SK-N-SH (cell line): ENCODE results near the gene ZBTB46. TPM values are rescaled to one million over a fixed set of nuclear protein-coding genes. Genes with fewer than 3 reads are reported as not detected.

Source experiments
- CTCF ChIA-PET: fragments of 300-600, 350-600 bp; formaldehyde crosslinking; extraction: SDS; loops from one replicate; lab custom pipeline; 2021; lab: Yijun Ruan, JAX
- POLR2A ChIA-PET: fragments of 350-600 bp; sonication (Branson Sonifier 250); formaldehyde crosslinking; extraction: SDS; loops from one replicate; lab custom pipeline; 2020; ENCODE audit warnings: antibody characterized with exemption, inconsistent platforms; lab: Yijun Ruan, JAX
- DNase-seq: peaks from one replicate; pipeline ENCODE4 v3.0.0; 2012
- H2AFZ ChIP-seq: fragments of 200-600 bp; sonication (generic); 2 replicates; pipeline ENCODE4 v1.8.1; 2016; ENCODE audit warnings: antibody characterized with exemption, mild to moderate bottlenecking, low read depth
- H3F3A ChIP-seq: fragments of 200-600 bp; sonication (generic); replicated peaks from 2 replicates; pipeline ENCODE3; 2016; ENCODE audit warnings: antibody characterized with exemption, mild to moderate bottlenecking; ENCODE audit not compliant: insufficient read depth
- H3K27ac ChIP-seq, 2 experiments: fragments of 200-500 bp in 1 of 2; fragments of 200-600 bp in 1 of 2; sonication (Bioruptor generic) in 1 of 2; sonication (generic), shearing (Covaris generic) in 1 of 2; 2 replicates each; pipeline versions ENCODE4 v1.5.1 to v1.6.1; 2014 to 2016; ENCODE audit warnings: low read depth in 2 of 2, inconsistent platforms in 1 of 2, low read length in 1 of 2, mild to moderate bottlenecking in 1 of 2, mixed read lengths in 1 of 2
- H3K27me3 ChIP-seq: fragments of 200-600 bp; sonication (generic), shearing (Covaris generic); 2 replicates; pipeline ENCODE4 v1.6.1; 2016; ENCODE audit warnings: mixed run types; ENCODE audit not compliant: insufficient read depth
- H3K36me3 ChIP-seq, 2 experiments: fragments of 200-500 bp in 1 of 2; fragments of 200-600 bp in 1 of 2; sonication (Bioruptor generic) in 1 of 2; sonication (generic) in 1 of 2; replicated peaks in 1 of 2; 2 replicates each; pipeline versions ENCODE3 to v1.5.1; 2014 to 2016; ENCODE audit warnings: low read length in 1 of 2, mild to moderate bottlenecking in 1 of 2; ENCODE audit not compliant: insufficient read depth in 2 of 2, control insufficient read depth in 1 of 2
- H3K4me1 ChIP-seq, 2 experiments: fragments of 200-500 bp in 1 of 2; fragments of 200-600 bp in 1 of 2; sonication (Bioruptor generic) in 1 of 2; sonication (generic), shearing (Covaris generic) in 1 of 2; 2 replicates each; pipeline versions ENCODE4 v1.5.1 to v1.6.1; 2014 to 2016; ENCODE audit warnings: low read depth in 1 of 2, low read length in 1 of 2, mixed run types in 1 of 2; ENCODE audit not compliant: insufficient read depth in 2 of 2, control insufficient read depth in 1 of 2
- H3K4me2 ChIP-seq: fragments of 200-600 bp; sonication (generic), shearing (Covaris generic); 2 replicates; pipeline ENCODE4 v1.6.1; 2017; ENCODE audit warnings: mixed run types
- H3K4me3 ChIP-seq, 2 experiments: fragments of 200-500 bp in 1 of 2; fragments of 200-600 bp in 1 of 2; sonication (Bioruptor generic) in 1 of 2; sonication (generic), shearing (Covaris generic) in 1 of 2; 2 replicates each; pipeline versions ENCODE4 v1.5.1 to v1.8.1; 2014 to 2016; ENCODE audit warnings: low read depth in 2 of 2, inconsistent platforms in 1 of 2, low read length in 1 of 2, mild to moderate bottlenecking in 1 of 2, mixed read lengths in 1 of 2, moderate library complexity in 1 of 2
- H3K79me2 ChIP-seq: fragments of 200-600 bp; sonication (generic); 2 replicates; pipeline ENCODE4 v1.8.1; 2017; ENCODE audit warnings: mild to moderate bottlenecking; ENCODE audit not compliant: insufficient read depth
- H3K9ac ChIP-seq: fragments of 200-600 bp; sonication (generic); 2 replicates; pipeline ENCODE4 v1.6.1; 2017; ENCODE audit warnings: mixed run types
- H3K9me2 ChIP-seq: fragments of 200-600 bp; sonication (generic); 2 replicates; pipeline ENCODE4 v1.6.1; 2017; ENCODE audit warnings: mixed run types
- H3K9me3 ChIP-seq: fragments of 200-600 bp; sonication (generic); 2 replicates; pipeline ENCODE4 v1.6.1; 2017; ENCODE audit warnings: mixed run types, mild to moderate bottlenecking, moderate library complexity
- H4K20me1 ChIP-seq: fragments of 200-600 bp; sonication (generic); 2 replicates; pipeline ENCODE4 v1.6.1; 2017; ENCODE audit warnings: mild to moderate bottlenecking, mixed run types; ENCODE audit not compliant: insufficient read depth
- CHD2 ChIP-seq: fragments of 150-350 bp; IDR thresholded peaks from 2 replicates; pipeline ENCODE4 v1.6.1; 2018; ENCODE audit warnings: low read length; ENCODE audit not compliant: partially characterized antibody
- CTCF ChIP-seq: fragments of 200-600 bp; sonication (generic); IDR thresholded peaks from 2 replicates; pipeline ENCODE4 v1.6.1; 2017; ENCODE audit warnings: antibody characterized with exemption, mild to moderate bottlenecking, moderate library complexity
- EP300 ChIP-seq, 2 experiments: IDR thresholded peaks; 2 replicates each; pipeline versions ENCODE4 v1.4.0 to v1.6.1; 2012; ENCODE audit warnings: borderline replicate concordance in 1 of 2, low read depth in 1 of 2, low read length in 1 of 2
- EZH2phosphoT487 ChIP-seq: fragments of 200-600 bp; sonication (generic); IDR thresholded peaks from 2 replicates; pipeline ENCODE4 v1.6.1; 2017; ENCODE audit warnings: low read depth, mixed run types, mild to moderate bottlenecking, antibody characterized with exemption, moderate library complexity, borderline replicate concordance
- FOSL2 ChIP-seq: IDR thresholded peaks from 2 replicates; pipeline ENCODE4 v1.4.0; 2012; ENCODE audit warnings: low read depth, mild to moderate bottlenecking, moderate library complexity, borderline replicate concordance
- GABPA ChIP-seq: IDR thresholded peaks from 2 replicates; pipeline ENCODE4 v1.4.0; 2012; ENCODE audit warnings: low read depth, mild to moderate bottlenecking
- MEF2A ChIP-seq: IDR thresholded peaks from 2 replicates; pipeline ENCODE4 v1.4.0; 2012; ENCODE audit warnings: low read depth, borderline replicate concordance
- POLR2AphosphoS5 ChIP-seq: IDR thresholded peaks from 2 replicates; pipeline ENCODE4 v1.6.1; 2012; ENCODE audit warnings: low read depth, low read length
- RAD21 ChIP-seq: IDR thresholded peaks from 2 replicates; pipeline ENCODE4 v1.6.1; 2012; ENCODE audit warnings: mild to moderate bottlenecking, low read length
- RCOR1 ChIP-seq: fragments of 150-350 bp; IDR thresholded peaks from 2 replicates; pipeline ENCODE4 v1.6.1; 2017; ENCODE audit warnings: antibody characterized with exemption, low read length
- USF1 ChIP-seq: IDR thresholded peaks from 2 replicates; pipeline ENCODE4 v1.4.0; 2012; ENCODE audit warnings: low read depth, borderline replicate concordance
- YY1 ChIP-seq: IDR thresholded peaks from 2 replicates; pipeline ENCODE4 v1.4.0; 2012; ENCODE audit warnings: low read depth, mild to moderate bottlenecking
- WGBS: methylation state at CpG from one replicate; pipeline ENCODE4 v1.1.6; 2017; ENCODE audit warnings: low lambda C conversion rate; 5-methylcytosine and 5-hydroxymethylcytosine counted together
- polyA plus RNA-seq, 3 experiments: library from polyadenylated mRNA; depleted of rRNA; stranded (reverse); fragments of >200 nt; gene quantifications; 2 replicates each; pipeline ENCODE4 v1.2.3, GENCODE V29; 2012

ZBTB46 gene
- polyA plus RNA-seq, 1 of the 3 experiments (the other 2 are of a cell fraction), result 0.15 TPM

GRCh38 chr20:63828545-63828944 is 2.5 kb downstream of the ZBTB46 start:
- no peak for DNase-seq
- peaks cover 0 to 4% of the 10 kb centered on the region in 2 experiments; a peak in 1 of 4 replicates for H3K4me1 ChIP-seq
- ChIA-PET CTCF (no interaction called here), POLR2A (no interaction called here)
- H3K79me2 ChIP-seq, result no peaks in the 10 kb centered on the region
- no peaks in the 10 kb centered on the region for H3K9me2 ChIP-seq
- TF ChIP-seq USF1, result no peak
- no peak for TF ChIP-seq RCOR1
- no peak for TF ChIP-seq CHD2
- no peak for TF ChIP-seq RAD21
- TF ChIP-seq EP300 (IDR thresholded peaks at IDR 0.05; ENCODE audit: borderline replicate concordance in 1 of 2, low read depth in 1 of 2, low read length in 1 of 2), result no peak
- TF ChIP-seq CTCF, result no peak
- H3K27ac ChIP-seq, result no peak overlapping the region
- WGBS, result 93% methylated on average over 7 of the region's 14 CpGs
- H3K9ac ChIP-seq, result no peak overlapping the region
- peaks cover 4% of the 10 kb centered on the region for H3F3A ChIP-seq
- no peak overlapping the region for H3K4me3 ChIP-seq
- H3K4me2 ChIP-seq, result no peak overlapping the region
- H3K27me3 ChIP-seq, result peaks cover 6% of the 10 kb centered on the region; the same call in 1 of the 2 replicates
- H4K20me1 ChIP-seq, result no peaks in the 10 kb centered on the region
- H2AFZ ChIP-seq, result no peak overlapping the region
- H3K36me3 ChIP-seq, result no peaks in the 10 kb centered on the region
- H3K9me3 ChIP-seq, result no peaks in the 10 kb centered on the region

GRCh38 chr20:63828124-63828523 is 2.9 kb downstream of the ZBTB46 start:
- Histone ChIP-seq H3K4me1 (peaks cover 0 to 4% of the 10 kb centered on the region in 2 experiments; a peak in 1 of 4 replicates), H3K27ac (no peak overlapping the region), H3K4me2 (no peak overlapping the region), H3K79me2 (no peaks in the 10 kb centered on the region), H4K20me1 (no peaks in the 10 kb centered on the region), H3K9me2 (no peaks in the 10 kb centered on the region), H3K36me3 (no peaks in the 10 kb centered on the region), H3K4me3 (no peak overlapping the region), H2AFZ (no peak overlapping the region), H3K9ac (no peak overlapping the region), H3K9me3 (no peaks in the 10 kb centered on the region), H3K27me3 (peaks cover 6% of the 10 kb centered on the region; the same call in 1 of the 2 replicates), H3F3A (peaks cover 4% of the 10 kb centered on the region)
- CTCF ChIA-PET, result no interaction called here
- 95% methylated on average over 8 of the region's 8 CpGs for WGBS
- TF ChIP-seq POLR2AphosphoS5 (no peak), CHD2 (no peak), RAD21 (no peak), EP300 (IDR thresholded peaks at IDR 0.05; ENCODE audit: borderline replicate concordance in 1 of 2, low read depth in 1 of 2, low read length in 1 of 2) (no peak), EZH2phosphoT487 (no peak), YY1 (no peak), GABPA (no peak), MEF2A (no peak), FOSL2 (no peak)
- POLR2A ChIA-PET, result no interaction called here
- DNase-seq, result no peak
